CD4-positive, alpha-beta T cell treated with Interleukin-17A for 1 hour (primary cell): Measurements from ENCODE around the gene CEBPA.

Source experiments
- DNase-seq: peaks from one replicate; pipeline ENCODE4 v3.0.0-alpha.2; 2020

Gene CEBPA

GRCh38 chr19:33302175-33302973, at the start of gene CEBPA:
Gene CEBPA (minus strand): TSS chr19:33302534. CDS start chr19:33302414, 120 bp downstream.
- DNase-seq = peak; percentile 71

- no peak for DNase-seq
Measured at GRCh38 chr19:33350538-33351309, 48.4 kb upstream of the CEBPA start.

- DNase-seq = no peak
Measured at GRCh38 chr19:33349319-33350289, 47.3 kb upstream of the CEBPA start.

GRCh38 chr19:33348301-33349010, 46.1 kb upstream of the CEBPA start:
- no peak for DNase-seq

GRCh38 chr19:33347300-33347699, 45.0 kb upstream of the CEBPA start:
- no peak for DNase-seq

- DNase-seq = no peak
Measured at GRCh38 chr19:33346665-33347064, 44.3 kb upstream of the CEBPA start.

GRCh38 chr19:33345163-33345562, 42.8 kb upstream of the CEBPA start:
- DNase-seq = no peak

GRCh38 chr19:33344573-33344925, 42.2 kb upstream of the CEBPA start:
- no peak for DNase-seq

GRCh38 chr19:33343859-33344572, 41.7 kb upstream of the CEBPA start:
- DNase-seq = no peak

- DNase-seq = no peak
Measured at GRCh38 chr19:33343301-33343700, 41.0 kb upstream of the CEBPA start.

GRCh38 chr19:33340991-33341390, 38.7 kb upstream of the CEBPA start:
- no peak for DNase-seq

GRCh38 chr19:33339016-33339984, 37.0 kb upstream of the CEBPA start:
- DNase-seq = no peak

- DNase-seq = no peak
Measured at GRCh38 chr19:33335446-33335845, 33.1 kb upstream of the CEBPA start.

GRCh38 chr19:33334271-33334670, 31.9 kb upstream of the CEBPA start:
- no peak for DNase-seq

GRCh38 chr19:33333642-33334041, 31.3 kb upstream of the CEBPA start:
- no peak for DNase-seq

GRCh38 chr19:33333151-33333550, 30.8 kb upstream of the CEBPA start:
- no peak for DNase-seq

GRCh38 chr19:33332248-33332647, 29.9 kb upstream of the CEBPA start:
- DNase-seq = peak; percentile 15

GRCh38 chr19:33329736-33330135, 27.4 kb upstream of the CEBPA start:
- DNase-seq = no peak

GRCh38 chr19:33329060-33329459, 26.7 kb upstream of the CEBPA start:
- no peak for DNase-seq

GRCh38 chr19:33325920-33326319, 23.6 kb upstream of the CEBPA start:
- no peak for DNase-seq
